GM21360 (cell line): Measurements from ENCODE around the gene COX7B.
"Not testable (repeated sequence)": the region's sequence is repeated elsewhere in the genome, so short reads cannot be mapped to it uniquely, and the experiment has no call there.

Source experiments
- ATAC-seq: cut with Tn5 transposase; IDR thresholded peaks from one replicate; pipeline ENCODE4 v1.9.1; 2021; ENCODE audit warnings: mild to moderate bottlenecking, moderate library complexity; ENCODE audit not compliant: unreplicated experiment

Gene COX7B

GRCh38 chrX:77899081-77899828 lies at the start of gene COX7B:
Gene COX7B (plus strand): TSS chrX:77899468. CDS start chrX:77899554, 86 bp downstream.
- ATAC-seq, result peak; percentile 58

GRCh38 chrX:77875372-77875771 lies 23.9 kb upstream of the COX7B start:
- no peak for ATAC-seq

- ATAC-seq, result not testable (repeated sequence)
Measured at GRCh38 chrX:77881418-77881817, 17.9 kb upstream of the COX7B start.

- no peak for ATAC-seq
Measured at GRCh38 chrX:77892887-77893286, 6.4 kb upstream of the COX7B start.

GRCh38 chrX:77893713-77894112 lies 5.6 kb upstream of the COX7B start:
- ATAC-seq, result no peak

- ATAC-seq, result peak; percentile 85
Measured at GRCh38 chrX:77894921-77895886, 4.1 kb upstream of the COX7B start, which contains the start of gene MAGT1. Gene MAGT1 (minus strand): TSS chrX:77895435. CDS start chrX:77895410, 25 bp downstream.

- ATAC-seq, result no peak
Measured at GRCh38 chrX:77900688-77901087, 1.4 kb downstream of the COX7B start.

- ATAC-seq, result no peak
Measured at GRCh38 chrX:77901506-77901905, 2.2 kb downstream of the COX7B start.

GRCh38 chrX:77910108-77910840 lies 11.0 kb downstream of the COX7B start, which contains the start of gene ATP7A:
Gene ATP7A (plus strand): TSS chrX:77910693. CDS start chrX:77971642, 60,949 bp downstream.
- peak; percentile 95 for ATAC-seq

- no peak for ATAC-seq
Measured at GRCh38 chrX:77917294-77917933, 18.1 kb downstream of the COX7B start.

GRCh38 chrX:77918568-77918967 lies 19.3 kb downstream of the COX7B start:
- ATAC-seq, result no peak

- not testable (repeated sequence) for ATAC-seq
Measured at GRCh38 chrX:77919370-77919769, 20.1 kb downstream of the COX7B start.

- ATAC-seq, result no peak
Measured at GRCh38 chrX:77922787-77923186, 23.5 kb downstream of the COX7B start.

GRCh38 chrX:77924320-77924859 lies 25.1 kb downstream of the COX7B start:
- ATAC-seq, result no peak

- no peak for ATAC-seq
Measured at GRCh38 chrX:77925764-77926163, 26.5 kb downstream of the COX7B start.

- no peak for ATAC-seq
Measured at GRCh38 chrX:77930581-77930980, 31.3 kb downstream of the COX7B start.

GRCh38 chrX:77935886-77936285 lies 36.6 kb downstream of the COX7B start:
- no peak for ATAC-seq

- no peak for ATAC-seq
Measured at GRCh38 chrX:77936299-77936698, 37.0 kb downstream of the COX7B start.

- no peak for ATAC-seq
Measured at GRCh38 chrX:77937291-77937690, 38.0 kb downstream of the COX7B start.

- no peak for ATAC-seq
Measured at GRCh38 chrX:77938083-77938680, 38.9 kb downstream of the COX7B start.
